ENCODE data around the gene UBE3A.
A peak's percentile ranks its signal among the peaks of the same experiment; 100 is the strongest.
"Not testable (repeated sequence)": the region's sequence is repeated elsewhere in the genome, so short reads cannot be mapped to it uniquely, and the experiment has no call there.

Gene UBE3A

GRCh38 chr15:25437777-25438600 lies 835 bp downstream of the UBE3A start:
- peak; percentile 84 for DNase-seq

GRCh38 chr15:25436707-25437106 lies 2.1 kb downstream of the UBE3A start:
- no peak for DNase-seq

GRCh38 chr15:25435474-25436243 lies 3.2 kb downstream of the UBE3A start:
- DNase-seq = no peak

- DNase-seq = no peak
These were observed 5.5 kb downstream of the UBE3A start for GRCh38 chr15:25433118-25433865.

GRCh38 chr15:25431836-25432561 lies 6.8 kb downstream of the UBE3A start:
- no peak for DNase-seq

GRCh38 chr15:25427861-25428260 lies 11.0 kb downstream of the UBE3A start:
- no peak for DNase-seq

GRCh38 chr15:25426896-25427610 lies 11.8 kb downstream of the UBE3A start:
- DNase-seq = no peak

GRCh38 chr15:25424073-25424472 lies 14.8 kb downstream of the UBE3A start:
- no peak for DNase-seq

GRCh38 chr15:25422021-25422420 lies 16.8 kb downstream of the UBE3A start:
- DNase-seq = no peak

- DNase-seq = no peak
These were observed 20.6 kb downstream of the UBE3A start for GRCh38 chr15:25418202-25418601.

GRCh38 chr15:25417604-25418003 lies 21.2 kb downstream of the UBE3A start:
- DNase-seq = no peak

- no peak for DNase-seq
These were observed 22.1 kb downstream of the UBE3A start for GRCh38 chr15:25416693-25417092.

GRCh38 chr15:25415707-25416106 lies 23.1 kb downstream of the UBE3A start:
- DNase-seq = no peak

- DNase-seq = no peak
These were observed 23.6 kb downstream of the UBE3A start for GRCh38 chr15:25415217-25415616.

- DNase-seq = no peak
These were observed 28.2 kb downstream of the UBE3A start for GRCh38 chr15:25410649-25411048.

GRCh38 chr15:25409731-25410130 lies 29.1 kb downstream of the UBE3A start:
- DNase-seq = not testable (repeated sequence)

- DNase-seq = no peak
These were observed 29.9 kb downstream of the UBE3A start for GRCh38 chr15:25408929-25409328.

- no peak for DNase-seq
These were observed 30.4 kb downstream of the UBE3A start for GRCh38 chr15:25408428-25408827.

GRCh38 chr15:25407950-25408349 lies 30.9 kb downstream of the UBE3A start:
- no peak for DNase-seq

- DNase-seq = no peak
These were observed 32.0 kb downstream of the UBE3A start for GRCh38 chr15:25406846-25407245.

- no peak for DNase-seq
These were observed 32.6 kb downstream of the UBE3A start for GRCh38 chr15:25406261-25406660.

- DNase-seq = no peak
These were observed 35.1 kb downstream of the UBE3A start for GRCh38 chr15:25403771-25404170.

All from activated effector memory CD4-positive, alpha-beta T cell treated with anti-CD3 and anti-CD28 coated beads, Interleukin-2, amount 50 U/mL, for 16 hours (primary cell).